Stomach (tissue), 9 donors: ENCODE measurements around the gene ARMC12. TPM values are rescaled to one million over a fixed set of nuclear protein-coding genes. Genes with fewer than 3 reads are reported as not detected.

Experiments
- DNase-seq, 2 donors: peaks; one replicate each; pipeline versions ENCODE4 v3.0.0 to v3.0.0-alpha.2; 2013 to 2019
- H3K27ac ChIP-seq, 5 donors: fragments of 200-600 bp in 4 of 5; sonication (generic) in 4 of 5; one replicate each; pipeline ENCODE4 v1.5.1; 2013 to 2019; ENCODE audit warnings: mild to moderate bottlenecking in 1 of 5, moderate library complexity in 1 of 5
- H3K27me3 ChIP-seq, 3 donors: fragments of 200-600 bp; sonication (generic); one replicate each; pipeline ENCODE4 v1.5.1; 2017 to 2019; ENCODE audit warnings: mixed run types in 1 of 3
- H3K36me3 ChIP-seq, 4 donors: fragments of 200-600 bp; sonication (generic); 1 replicate in 3 of 4; 2 replicates in 1 of 4; pipeline ENCODE4 v1.5.1; 2016 to 2019
- H3K4me1 ChIP-seq, 4 donors: fragments of 200-600 bp; sonication (generic); one replicate each; pipeline ENCODE4 v1.5.1; 2016 to 2019
- H3K4me3 ChIP-seq, 4 donors: fragments of 200-600 bp; sonication (generic) in 3 of 4; one replicate each; pipeline ENCODE4 v1.5.1; 2016 to 2019; ENCODE audit warnings: mild to moderate bottlenecking in 1 of 4
- H3K9me3 ChIP-seq, 4 donors: fragments of 200-600 bp; sonication (generic); one replicate each; pipeline ENCODE4 v1.5.1; 2016 to 2019
- EP300 ChIP-seq: sonication (generic); formaldehyde crosslinking; IDR thresholded peaks from one replicate; pipeline ENCODE4 v1.6.1; 2017; ENCODE audit warnings: antibody characterized with exemption
- POLR2A ChIP-seq, 4 donors: fragments of 450-650 bp; IDR thresholded peaks; one replicate each; pipeline ENCODE4 v1.6.1; 2016; ENCODE audit warnings: antibody characterized with exemption in 4 of 4, control low read depth in 2 of 4, mild to moderate bottlenecking in 1 of 4, moderate library complexity in 1 of 4
- POLR2AphosphoS5 ChIP-seq, 3 donors: sonication (generic); formaldehyde crosslinking; IDR thresholded peaks; one replicate each; pipeline ENCODE4 v1.6.1; 2016; ENCODE audit warnings: antibody characterized with exemption in 3 of 3
- WGBS, 5 donors: extraction: QIAGEN DNeasy Blood & Tissue Kit in 3 of 5; methylation state at CpG; one replicate each; pipeline versions ENCODE4 v1.1.5 to v1.1.7; 2013 to 2018; 5-methylcytosine and 5-hydroxymethylcytosine counted together
- intact Hi-C: fragments of 100-400 bp; cut with DNase I; formaldehyde crosslinking; loops from one replicate; pipeline ENCODE4 v1.15.1; 2023; ENCODE audit warnings: low total_unique reads
- polyA plus RNA-seq, 3 donors: library from polyadenylated mRNA; stranded (reverse); fragments of 200-250 nt; gene quantifications; one replicate each; pipeline ENCODE4 v1.2.3, GENCODE V29; 2013
- total RNA-seq, 5 donors: library from RNA; depleted of rRNA; stranded (reverse); fragments of >200 nt; gene quantifications; one replicate each; pipeline versions ENCODE4 v1.1.0 to v1.2.3, GENCODE V29; 2014 to 2016
- TF ChIP-seq, protein P1 (sequence below), 7 experiments: fragments of 450-650 bp in 4 of 7; fragments of 200-600 bp in 3 of 7; sonication (generic) in 3 of 7; IDR thresholded peaks; one replicate each; pipeline ENCODE4 v1.5.1; 2016 to 2019; ENCODE audit warnings: antibody characterized with exemption in 7 of 7, control low read depth in 2 of 7, mild to moderate bottlenecking in 1 of 7
- donor health status: healthy with polysubstance abuse.
- donor health status: Bipolar disorder and iron deficiency.
- donor health status: healthy.

The ARMC12 gene
- total and polyA plus RNA-seq, 8 donors, result 1.1 to 2.5 (median 2.0) TPM; not detected in 5

DNA sequence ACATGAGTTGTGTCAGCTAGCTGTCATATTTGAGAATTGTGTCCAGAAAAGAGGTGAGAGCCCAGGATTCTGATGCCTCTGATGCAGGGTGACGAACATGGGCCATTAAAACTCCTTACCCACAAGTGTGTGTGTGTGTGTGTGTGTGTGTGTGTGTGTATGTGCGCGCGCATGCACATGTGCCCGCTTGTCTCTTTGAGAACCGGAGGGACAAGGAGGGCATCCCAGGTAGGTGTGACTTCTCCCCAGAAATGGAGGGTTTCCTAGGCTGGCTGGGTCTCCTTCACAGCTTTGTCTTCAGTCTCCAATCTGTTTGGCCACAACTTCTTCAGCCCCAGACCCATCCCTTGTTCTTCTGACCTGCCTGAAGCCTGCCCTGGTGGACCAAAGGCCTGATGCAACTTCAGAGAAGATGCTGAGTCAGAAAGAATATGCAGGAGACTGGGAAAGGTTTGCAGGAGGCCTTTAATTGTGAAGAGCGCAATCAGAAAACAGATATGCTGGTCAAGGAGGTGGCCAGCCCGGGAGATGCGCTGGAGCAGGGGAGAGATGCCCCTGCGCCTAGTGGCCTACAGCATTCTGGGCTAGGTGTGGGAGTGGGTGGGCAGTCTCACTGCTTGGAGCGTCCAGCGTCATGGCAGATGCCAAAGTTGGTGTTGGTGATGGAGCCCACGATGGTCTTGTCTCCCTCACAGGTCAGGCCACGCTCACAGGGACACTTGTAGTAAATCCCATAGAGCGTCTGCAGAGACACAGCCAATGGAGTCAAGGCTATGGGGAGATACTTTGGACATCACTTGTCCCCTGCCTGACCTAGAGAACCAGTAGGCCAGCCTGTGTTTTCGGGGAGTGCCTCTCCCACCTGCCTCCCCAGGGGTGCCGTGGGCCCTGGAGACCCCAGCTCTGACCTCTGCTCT, 58.0 kb downstream of the ARMC12 start:
- Histone ChIP-seq H3K27me3 (peaks cover 0 to 23% (median 1%) of the 10 kb centered on the region in 3 donors), H3K9me3 (no peaks in the 10 kb centered on the region), H3K27ac (no peak overlapping the region), H3K36me3 (no peaks in the 10 kb centered on the region), H3K4me1 (no peaks in the 10 kb centered on the region), H3K4me3 (no peak overlapping the region)
- TF ChIP-seq EP300, result no peak
- TF ChIP-seq POLR2AphosphoS5 (IDR thresholded peaks at IDR 0.05), result no peak
- TF ChIP-seq, protein P1, sequence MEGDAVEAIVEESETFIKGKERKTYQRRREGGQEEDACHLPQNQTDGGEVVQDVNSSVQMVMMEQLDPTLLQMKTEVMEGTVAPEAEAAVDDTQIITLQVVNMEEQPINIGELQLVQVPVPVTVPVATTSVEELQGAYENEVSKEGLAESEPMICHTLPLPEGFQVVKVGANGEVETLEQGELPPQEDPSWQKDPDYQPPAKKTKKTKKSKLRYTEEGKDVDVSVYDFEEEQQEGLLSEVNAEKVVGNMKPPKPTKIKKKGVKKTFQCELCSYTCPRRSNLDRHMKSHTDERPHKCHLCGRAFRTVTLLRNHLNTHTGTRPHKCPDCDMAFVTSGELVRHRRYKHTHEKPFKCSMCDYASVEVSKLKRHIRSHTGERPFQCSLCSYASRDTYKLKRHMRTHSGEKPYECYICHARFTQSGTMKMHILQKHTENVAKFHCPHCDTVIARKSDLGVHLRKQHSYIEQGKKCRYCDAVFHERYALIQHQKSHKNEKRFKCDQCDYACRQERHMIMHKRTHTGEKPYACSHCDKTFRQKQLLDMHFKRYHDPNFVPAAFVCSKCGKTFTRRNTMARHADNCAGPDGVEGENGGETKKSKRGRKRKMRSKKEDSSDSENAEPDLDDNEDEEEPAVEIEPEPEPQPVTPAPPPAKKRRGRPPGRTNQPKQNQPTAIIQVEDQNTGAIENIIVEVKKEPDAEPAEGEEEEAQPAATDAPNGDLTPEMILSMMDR (IDR thresholded peaks at IDR 0.05), result no peak
- DNase-seq, result no peak
- intact Hi-C loops, result no loop called here
- 87 to 91% (median 90%) methylated on average over 17 of the region's 17 CpGs for WGBS, 5 donors

DNA sequence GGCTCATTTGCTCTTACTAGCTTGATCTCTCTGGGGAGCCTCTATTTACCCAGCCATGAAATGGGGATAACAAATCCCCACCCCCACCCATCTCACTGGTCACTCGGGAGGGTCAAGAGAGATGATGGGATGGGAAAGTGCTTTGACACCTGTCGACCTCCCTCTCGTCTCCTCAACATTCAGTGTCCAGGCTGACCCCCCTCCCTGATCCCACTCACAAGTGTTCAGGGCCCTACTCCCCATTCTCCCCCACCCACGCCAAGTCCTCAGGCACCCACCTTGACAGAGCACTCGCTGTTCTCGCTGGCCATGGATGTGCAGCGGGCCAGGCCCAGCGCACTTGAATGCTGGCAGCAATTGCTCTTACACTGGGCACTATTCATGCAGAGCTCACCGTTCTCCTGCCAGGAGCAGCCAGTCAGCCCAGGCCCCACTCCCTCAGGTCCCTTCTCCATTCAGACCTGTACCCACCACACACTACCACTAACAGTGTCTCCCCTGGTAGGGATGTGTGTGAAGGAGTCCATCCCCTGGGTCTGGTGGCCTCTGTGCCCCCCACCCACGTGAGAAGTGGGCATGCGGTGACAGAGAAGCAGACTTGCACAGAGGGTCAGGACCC, 58.7 kb downstream of the ARMC12 start:
- DNase-seq, result no peak
- Histone ChIP-seq H3K36me3 (no peaks in the 10 kb centered on the region), H3K9me3 (no peaks in the 10 kb centered on the region), H3K4me3 (no peak overlapping the region), H3K4me1 (no peaks in the 10 kb centered on the region), H3K27ac (no peak overlapping the region), H3K27me3 (peaks cover 0 to 21% (median 0%) of the 10 kb centered on the region in 3 donors)
- intact Hi-C loops, result no loop called here
- TF ChIP-seq, protein P1 (IDR thresholded peaks at IDR 0.05), result no peak
- TF ChIP-seq EP300 (no peak), POLR2AphosphoS5 (IDR thresholded peaks at IDR 0.05) (no peak), POLR2A (IDR thresholded peaks at IDR 0.05) (no peak)
- WGBS, 5 donors, result 87 to 91% (median 89%) methylated on average over 11 of the region's 11 CpGs

DNA sequence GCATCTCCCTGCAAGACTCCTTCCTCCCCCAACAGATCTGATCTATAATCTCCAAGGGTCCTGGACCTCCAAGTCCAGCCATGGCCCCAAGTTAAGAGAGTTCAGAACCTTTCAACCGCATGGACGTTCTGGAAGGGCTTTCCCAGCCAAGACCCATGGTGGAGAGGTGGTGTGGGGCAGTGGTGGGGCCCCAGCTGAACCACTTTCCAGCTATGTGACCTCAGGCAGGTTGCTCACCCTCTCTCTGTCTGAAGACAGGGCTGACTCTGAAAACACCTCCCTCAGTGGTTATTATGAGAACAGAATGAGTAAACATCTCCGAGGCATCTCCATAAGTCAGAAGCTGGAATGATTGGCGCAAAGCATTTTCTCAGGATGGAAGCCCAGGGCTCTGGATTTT, 59.4 kb downstream of the ARMC12 start:
- TF ChIP-seq POLR2A (IDR thresholded peaks at IDR 0.05) (no peak), EP300 (no peak), POLR2AphosphoS5 (IDR thresholded peaks at IDR 0.05) (no peak)
- TF ChIP-seq, protein P1 (IDR thresholded peaks at IDR 0.05), result no peak
- WGBS, 5 donors, result 68 to 90% (median 85%) methylated on average over 4 of the region's 4 CpGs
- no peak for DNase-seq
- Histone ChIP-seq H3K36me3 (no peaks in the 10 kb centered on the region), H3K4me3 (no peak overlapping the region), H3K27me3 (peaks cover 0 to 21% (median 0%) of the 10 kb centered on the region in 3 donors), H3K4me1 (no peaks in the 10 kb centered on the region), H3K27ac (no peak overlapping the region), H3K9me3 (no peaks in the 10 kb centered on the region)
- intact Hi-C loops, result no loop called here

DNA sequence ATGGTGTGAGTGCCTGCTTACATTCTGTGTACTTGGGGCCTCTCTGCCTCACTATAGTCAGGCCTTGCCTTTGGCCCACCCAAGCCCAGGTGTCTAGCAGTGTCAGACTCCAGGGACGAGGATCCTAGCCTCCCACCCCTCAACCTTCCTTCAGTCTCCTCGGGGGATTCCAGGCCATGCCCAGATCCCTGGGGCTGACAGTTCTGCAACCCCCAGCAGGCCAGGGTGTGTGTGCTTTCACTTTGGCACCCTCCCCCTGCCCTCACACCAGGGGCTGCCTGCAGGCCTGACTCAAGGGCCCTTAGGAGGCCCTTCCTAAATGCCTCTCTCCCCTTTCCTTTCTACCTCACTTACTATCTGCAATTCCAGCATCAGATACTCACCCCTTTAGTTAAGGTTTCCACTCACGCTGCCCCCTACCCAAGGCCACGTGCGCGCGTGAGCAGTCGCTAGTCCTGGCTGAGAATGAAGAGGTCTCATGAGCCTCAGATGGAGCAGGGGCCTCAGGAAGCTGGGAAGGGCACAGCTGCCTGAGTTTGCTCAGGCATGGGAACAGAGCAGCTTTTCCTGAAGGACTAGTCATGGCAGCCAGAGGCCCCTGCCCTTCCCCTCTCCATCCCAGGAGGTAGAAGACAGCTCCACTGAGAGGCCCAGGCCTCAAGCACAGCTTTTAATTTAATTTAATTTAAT, 61.1 kb downstream of the ARMC12 start:
- TF ChIP-seq, protein P1 (IDR thresholded peaks at IDR 0.05), result no peak
- TF ChIP-seq POLR2A (IDR thresholded peaks at IDR 0.05) (no peak), POLR2AphosphoS5 (IDR thresholded peaks at IDR 0.05) (no peak), EP300 (no peak)
- Histone ChIP-seq H3K4me1 (no peaks in the 10 kb centered on the region), H3K4me3 (no peak overlapping the region), H3K36me3 (no peaks in the 10 kb centered on the region), H3K9me3 (no peaks in the 10 kb centered on the region), H3K27me3 (peaks cover 0 to 17% (median 0%) of the 10 kb centered on the region in 3 donors), H3K27ac (no peak overlapping the region)
- intact Hi-C loops, result no loop called here
- DNase-seq, result peak in 1 of 2 donors; percentile 47
- 80 to 87% (median 83%) methylated on average over 8 of the region's 8 CpGs for WGBS, 5 donors
